HG03103 (cell line): ENCODE data around the gene DMAC2L.

Experiments used
- ATAC-seq: cut with Tn5 transposase; IDR thresholded peaks from one replicate; pipeline ENCODE4 v1.9.1; 2021; ENCODE audit warnings: low read depth; ENCODE audit not compliant: unreplicated experiment

Gene DMAC2L

DNA sequence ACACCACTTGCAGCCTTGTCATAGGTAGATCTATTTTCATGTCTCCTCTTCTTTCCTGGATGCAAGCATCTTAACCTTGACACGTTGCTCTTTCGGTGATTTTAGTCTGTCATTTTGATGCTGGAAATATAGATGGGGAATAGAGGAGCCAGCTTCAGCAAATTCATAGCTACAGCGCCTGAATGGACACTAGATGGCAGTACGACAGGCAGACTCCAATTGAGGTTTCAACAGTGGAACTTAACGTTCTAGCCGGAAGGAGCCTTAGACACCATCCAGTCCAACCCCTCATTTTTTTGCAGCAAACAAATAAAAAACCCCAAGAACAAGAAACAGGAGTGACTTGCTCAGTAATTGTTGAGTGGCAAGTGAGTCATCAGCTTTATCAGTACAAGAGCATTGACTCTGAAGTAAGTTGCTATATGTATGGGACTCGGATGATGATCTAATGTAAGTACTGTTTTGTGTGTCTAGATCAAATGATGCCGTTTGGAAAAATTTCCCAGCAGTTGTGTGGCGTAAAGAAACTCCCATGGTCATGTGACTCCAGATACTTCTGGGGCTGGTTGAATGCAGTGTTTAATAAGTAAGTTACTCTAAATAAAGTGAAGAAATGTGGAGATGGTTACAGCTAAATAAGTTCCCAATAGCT, 9.0 kb downstream of the DMAC2L start:
- peak; percentile 87 for ATAC-seq

DNA sequence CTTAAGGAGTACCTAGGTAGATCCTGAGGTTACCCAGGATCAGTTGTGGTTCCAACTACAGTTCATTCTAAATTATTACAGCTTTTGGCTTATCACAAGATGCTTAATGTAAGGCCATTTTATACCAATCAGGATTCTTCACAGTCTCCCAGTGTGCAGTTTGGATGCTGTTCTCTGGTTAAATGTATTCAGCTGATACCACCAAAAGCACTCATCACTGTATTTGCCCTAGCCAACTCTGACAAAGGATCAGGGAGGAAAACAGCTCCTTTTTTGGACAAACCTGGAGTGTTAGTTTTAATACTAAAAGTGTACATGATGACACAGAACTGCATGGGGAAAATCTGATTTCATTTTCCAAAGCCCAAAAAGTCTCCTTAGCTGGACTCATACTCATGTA, 19.5 kb downstream of the DMAC2L start:
- ATAC-seq, result no peak

DNA sequence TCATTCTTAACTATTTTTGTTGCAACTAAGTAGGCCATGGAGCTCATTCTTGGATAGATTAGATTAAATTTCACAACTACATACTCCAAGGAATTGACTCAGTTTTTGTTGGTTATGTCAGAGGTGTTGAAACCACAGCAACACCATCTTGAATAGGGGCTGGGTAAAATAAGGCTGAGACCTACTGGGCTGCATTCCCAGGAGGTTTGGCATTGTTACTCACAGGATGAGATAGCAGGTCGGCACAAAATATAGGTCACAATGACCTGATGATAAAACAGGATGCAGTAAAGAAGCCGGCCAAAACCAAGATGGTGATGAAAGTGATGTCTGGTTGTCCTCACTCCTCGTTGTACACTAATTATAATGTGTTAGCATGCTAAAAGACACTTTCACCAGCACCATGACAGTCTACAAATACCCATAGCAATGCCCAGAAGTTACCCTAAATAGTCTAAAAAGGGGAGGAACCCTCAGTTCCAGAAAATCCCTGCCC, 20.9 kb downstream of the DMAC2L start:
- no peak for ATAC-seq

DNA sequence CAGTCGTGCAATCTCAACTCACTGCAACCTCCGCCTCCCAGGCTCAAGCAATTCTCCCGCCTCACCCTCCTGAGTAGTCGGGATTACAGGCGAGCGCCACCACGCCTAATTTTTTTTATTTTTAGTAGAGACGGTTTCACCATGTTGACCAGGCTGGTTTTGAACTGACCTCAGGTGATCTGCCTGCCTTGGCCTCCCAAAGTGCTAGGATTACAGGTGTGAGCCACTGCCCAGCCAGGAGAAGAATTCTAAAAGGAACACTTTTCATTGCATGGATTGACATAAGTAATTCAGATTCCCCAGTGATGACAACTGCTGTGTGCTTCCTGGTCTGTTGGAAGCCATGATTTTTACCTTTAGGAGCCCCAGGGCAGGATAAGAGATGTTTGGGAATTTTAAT, 22.1 kb downstream of the DMAC2L start:
- no peak for ATAC-seq

DNA sequence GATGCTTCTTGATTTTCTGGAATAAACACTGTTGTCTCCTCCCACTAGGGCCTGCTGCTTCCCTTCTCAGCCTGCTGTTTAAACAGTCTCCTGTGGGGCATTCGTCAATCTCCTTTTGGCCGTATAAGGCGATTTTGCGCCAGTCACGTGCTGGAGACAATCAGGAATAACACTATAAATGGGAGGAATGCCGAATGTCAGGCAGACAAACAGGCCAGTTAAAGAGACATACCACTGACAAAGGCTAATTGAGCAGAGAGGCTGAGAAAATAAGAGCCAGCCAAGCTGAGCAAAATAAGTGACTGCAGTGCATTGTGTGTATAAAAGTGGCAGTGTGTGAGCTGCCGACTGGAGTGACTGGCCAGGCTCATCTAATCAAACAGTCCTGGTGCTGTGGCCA, 23.3 kb downstream of the DMAC2L start:
- ATAC-seq, result no peak

DNA sequence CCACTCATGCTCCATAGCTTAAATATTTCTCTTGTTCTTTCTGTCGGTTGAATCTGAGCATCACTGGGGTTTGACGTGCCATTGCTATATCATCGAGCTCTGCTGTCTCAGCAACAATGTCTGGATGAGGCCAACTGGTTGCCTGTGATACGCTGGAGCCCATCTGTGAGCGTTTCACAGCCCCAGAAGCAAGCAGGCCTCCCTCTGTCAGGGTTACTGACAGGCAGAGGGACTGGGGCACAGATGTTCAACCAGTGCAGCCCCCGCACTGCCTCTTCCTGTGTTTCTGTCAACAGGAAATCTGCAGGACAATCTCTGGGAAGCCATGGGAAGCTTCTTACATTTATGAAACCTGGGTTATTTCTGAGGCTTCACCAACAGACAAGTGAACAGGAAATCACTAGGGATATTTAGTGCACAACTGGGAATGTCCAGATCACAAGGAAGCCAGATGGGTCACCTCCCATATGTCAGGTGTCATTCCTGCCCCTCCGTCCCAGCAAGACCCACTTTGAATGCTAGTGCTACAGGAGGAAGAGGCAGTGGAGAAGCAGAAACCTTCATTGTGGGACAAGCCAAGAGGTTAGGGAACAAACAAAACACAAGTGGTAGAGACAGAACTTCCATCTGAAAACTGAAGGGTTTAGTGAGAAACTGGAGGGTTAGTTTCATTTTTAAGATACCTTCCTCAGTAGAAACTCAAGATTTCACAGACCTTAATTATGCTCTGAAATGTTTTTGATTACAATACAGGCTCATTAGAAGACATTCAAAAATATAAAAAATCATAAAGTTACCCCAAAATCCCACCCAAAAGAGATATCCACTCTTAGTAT, 24.1 kb downstream of the DMAC2L start:
- ATAC-seq, result no peak

DNA sequence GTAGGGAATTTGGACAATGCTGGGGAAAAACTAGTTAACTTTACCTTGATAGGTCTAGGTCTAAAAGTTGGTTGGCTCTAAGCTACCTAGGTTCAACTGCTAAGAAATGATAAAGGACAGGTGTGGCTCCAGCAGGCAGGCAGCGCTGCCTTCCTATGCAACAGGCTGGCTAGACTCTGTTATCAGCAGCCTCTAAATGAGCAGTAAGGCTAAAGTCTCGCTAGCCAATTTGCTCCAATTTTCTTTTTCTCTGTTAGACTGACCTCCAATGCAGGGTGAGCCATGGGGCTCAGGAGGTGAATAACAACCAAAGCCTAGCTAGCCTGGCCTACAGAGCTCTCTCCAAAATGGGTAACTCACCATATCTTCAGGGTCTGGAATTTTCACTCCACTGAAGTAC, 26.5 kb downstream of the DMAC2L start:
- no peak for ATAC-seq

DNA sequence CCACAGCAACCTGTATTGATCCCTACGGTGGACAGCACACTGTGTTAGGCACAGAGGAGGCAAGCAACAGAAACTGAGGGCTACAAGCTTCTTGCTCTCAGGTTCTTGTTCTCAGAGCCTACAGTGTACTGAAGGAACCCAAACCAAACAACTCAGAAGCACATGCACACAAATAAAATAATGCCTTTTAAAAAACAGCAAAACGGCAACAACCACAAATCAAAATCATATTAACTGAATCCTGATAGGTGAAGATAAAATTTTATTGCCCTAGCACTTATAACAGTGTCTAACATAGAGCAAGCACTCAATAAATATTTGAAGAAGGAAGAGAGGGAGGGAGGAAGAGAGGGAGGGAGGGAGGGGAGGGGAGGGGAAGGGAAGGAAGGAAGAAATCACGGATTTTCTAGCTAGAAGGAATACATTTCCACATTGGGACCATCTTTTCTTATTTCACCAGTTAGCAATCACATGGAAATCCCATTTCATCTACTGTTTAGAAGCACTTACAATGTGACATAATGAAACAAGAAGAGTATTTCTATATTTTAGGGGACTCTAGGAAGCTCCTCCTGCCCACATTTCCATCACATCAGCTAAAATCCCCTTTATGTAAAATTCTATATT, 27.2 kb downstream of the DMAC2L start:
- ATAC-seq, result no peak

DNA sequence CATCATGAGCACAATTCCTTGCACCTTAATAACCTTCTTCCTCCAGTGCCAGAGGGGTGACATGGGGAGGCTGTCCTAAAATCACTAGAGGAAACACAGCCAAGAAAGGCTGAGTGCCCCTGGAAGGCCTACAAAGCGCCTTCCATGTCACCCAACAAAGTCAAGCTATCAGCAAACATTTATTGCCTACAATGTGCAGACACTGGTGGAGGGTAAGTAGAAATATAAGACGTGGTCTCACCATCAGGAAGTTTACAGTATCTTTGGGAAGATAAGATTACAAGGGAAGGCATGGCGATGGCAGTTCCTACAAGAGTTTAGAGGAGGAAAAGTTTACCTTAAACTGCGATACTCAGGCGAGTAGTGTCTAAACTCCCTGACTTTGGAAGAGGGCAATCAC, 27.9 kb downstream of the DMAC2L start:
- ATAC-seq, result no peak

DNA sequence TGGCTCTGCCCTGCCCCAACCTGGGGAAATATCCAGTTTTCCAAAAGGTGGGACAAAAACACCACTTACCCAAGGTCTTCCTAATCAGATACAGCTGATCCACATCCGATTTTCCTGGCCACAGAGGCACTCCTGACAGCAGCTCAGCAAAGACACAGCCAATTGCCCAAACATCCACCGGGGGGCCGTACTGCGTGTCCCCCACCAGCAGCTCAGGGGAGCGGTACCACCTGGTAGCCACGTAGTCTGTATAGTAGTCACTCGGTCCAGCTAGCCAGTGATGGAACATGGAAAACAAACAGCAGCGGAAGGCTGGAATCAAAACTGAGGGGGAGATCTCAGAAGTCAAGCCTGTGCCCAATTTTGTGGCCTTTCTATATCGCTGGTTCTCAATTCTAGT, 28.8 kb downstream of the DMAC2L start:
- ATAC-seq, result no peak

DNA sequence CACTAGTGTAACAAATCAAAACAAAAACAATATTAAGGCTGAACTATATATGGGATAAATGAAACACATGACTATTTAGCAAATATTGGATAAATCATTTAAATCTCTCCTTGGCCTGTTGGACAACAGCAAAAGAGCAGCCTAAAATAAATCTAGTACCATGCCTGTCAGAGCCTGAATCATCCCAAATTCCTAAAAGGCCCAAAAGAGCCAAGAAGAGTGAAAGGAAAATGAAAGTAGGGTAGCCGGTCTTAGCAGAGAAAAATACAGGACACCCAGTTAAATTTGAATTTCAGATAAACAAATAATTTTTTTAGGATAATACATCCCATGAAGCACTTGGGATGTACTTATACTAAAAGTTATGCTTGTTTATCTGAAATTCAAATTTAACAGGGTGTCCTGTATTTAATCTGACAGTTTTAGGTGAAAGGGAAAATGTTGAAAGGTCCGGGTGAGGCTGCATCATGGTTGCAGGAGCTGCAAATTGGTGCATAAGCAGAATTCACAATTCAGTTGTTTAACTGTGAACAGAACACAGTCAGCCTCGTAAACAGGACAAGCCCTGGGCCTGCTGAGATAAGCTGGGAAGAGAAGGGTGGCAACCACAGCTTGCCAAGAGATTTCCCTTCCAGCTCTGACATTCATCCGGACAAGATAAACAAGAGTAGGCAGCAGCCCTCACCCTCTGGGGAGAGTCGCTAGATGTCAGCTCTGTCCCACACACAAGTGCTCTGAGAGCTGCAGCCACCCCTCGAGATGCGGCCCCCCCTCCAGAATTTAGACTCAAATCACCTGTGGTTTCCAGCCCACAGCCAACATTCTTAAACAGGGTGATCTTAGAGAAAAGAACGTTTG, 30.3 kb downstream of the DMAC2L start:
- ATAC-seq, result peak; percentile 59

DNA sequence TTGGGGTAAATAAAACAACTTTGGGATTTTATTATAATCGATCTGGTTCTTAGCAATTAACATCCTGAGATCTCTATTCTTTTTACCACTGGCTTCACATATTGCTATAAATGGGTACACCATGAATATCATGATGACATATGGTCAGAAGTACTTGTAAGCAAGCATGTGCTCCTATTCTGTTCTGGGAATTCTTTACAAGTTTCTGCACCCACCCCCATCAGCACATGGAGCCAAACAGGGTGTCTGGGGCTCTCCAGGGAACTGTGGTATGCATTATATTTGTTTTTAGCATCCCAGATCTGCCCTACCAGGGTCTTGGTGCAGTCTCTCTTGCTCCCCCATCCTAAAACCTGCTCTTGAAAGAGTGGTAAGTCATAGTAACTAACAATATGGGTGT, 31.3 kb downstream of the DMAC2L start:
- no peak for ATAC-seq

DNA sequence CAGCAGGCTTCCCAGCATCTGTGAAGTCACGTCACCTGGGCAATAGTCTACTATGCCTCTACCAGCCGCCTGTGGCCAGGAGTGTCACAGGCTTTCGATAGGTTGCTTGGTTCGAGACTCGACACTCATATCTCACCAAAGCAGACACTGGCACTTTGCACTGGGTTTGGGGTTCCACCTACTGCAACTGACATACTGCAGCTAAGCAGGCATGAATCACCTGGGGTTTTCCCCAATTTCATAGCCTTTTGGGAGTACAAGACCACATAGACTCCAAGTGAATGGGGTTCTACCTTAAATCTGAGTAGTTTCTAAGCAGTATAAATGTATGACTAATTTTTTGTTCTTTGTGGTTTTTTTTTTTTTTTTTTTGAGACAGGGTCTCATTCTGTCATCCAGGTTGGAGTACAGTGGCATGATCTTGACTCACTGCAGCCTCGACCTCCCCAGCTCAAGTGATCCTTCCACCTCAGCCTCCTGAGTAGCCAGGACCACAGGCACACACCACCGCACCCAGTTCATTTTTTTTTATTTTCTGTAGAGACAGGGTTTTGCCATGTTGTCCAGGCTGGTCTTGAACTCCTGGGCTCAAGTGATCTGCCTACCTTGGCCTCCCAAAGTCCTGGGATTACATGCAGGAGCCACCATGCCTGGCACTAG, 32.1 kb downstream of the DMAC2L start:
- ATAC-seq, result peak; percentile 52

DNA sequence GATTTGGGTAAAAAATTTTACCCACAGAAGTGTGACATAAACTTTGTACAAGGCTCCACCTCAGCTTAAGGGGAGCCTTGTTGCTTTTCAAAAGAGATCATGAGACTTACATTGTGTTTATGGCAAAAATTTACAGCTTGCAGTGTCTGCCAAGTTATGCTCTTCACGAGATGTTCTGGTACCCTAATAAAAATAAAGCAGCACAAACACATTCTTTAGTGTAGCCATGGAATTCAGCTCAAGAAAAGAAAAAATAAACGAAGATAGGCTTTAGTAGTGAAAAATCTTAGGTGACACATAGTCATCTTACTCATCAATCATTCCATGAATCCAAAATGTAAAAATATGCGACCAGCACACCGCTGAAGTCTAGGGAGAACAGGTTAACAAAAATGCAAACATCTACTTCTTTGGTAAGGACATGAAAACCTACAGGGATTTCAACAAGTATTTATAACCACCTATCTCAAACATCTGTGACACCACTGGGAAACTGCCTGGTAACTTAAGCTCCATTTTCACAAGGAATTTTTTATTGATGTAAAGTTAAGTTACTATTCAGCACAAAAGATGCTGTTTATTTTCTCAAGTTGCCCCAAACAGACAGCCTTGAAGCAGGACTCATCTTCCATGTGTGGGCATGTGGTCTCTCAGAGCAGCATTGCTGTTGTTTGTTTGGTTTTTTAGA, 32.9 kb downstream of the DMAC2L start:
- ATAC-seq, result no peak

DNA sequence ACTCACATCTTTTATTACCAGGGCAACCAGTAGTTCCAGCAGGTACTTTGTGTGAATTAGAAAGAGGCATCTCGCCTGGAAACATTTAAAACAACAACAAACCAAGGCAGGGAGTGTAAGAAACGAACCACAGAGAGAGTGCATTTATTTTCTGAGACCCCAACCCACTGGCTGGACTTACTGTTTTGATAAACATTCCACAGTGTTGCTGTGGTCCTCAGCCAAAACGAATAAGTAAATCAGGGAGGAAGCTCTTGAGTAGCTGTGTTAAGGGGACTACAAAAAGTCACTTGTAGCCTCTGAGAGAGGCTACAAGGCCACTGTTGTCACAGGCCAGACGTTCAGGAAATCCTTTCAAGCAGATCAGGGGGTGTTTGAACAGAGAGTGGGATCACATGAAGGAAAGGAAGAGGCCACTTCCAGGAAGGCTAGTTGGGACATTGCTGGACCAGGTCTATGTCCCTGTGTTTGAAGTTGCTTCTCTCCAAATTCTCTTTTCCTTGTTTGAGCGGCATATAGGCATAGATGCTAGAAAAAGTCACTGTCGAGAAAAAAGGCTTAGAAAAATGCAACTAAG, 33.8 kb downstream of the DMAC2L start:
- ATAC-seq, result no peak

DNA sequence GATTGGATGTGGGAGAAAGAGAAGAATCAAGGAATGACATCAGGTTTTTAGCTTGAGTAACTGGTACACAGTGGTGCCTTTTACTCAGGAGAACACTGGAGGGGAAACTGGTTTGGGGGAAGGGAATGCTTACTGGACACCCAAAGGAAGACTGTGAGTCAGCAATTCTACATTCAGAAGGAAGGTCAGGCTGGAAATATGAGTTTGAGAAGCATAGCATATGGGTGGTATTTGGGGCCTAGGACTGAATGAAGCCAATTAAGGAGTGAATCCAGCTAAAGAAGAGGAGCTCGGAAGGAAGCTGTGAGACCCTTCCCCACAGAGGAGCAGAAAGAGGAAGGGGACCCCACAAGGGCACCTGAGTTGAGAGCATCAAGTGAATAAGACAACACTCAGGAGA, 35.4 kb downstream of the DMAC2L start:
- ATAC-seq, result no peak

DNA sequence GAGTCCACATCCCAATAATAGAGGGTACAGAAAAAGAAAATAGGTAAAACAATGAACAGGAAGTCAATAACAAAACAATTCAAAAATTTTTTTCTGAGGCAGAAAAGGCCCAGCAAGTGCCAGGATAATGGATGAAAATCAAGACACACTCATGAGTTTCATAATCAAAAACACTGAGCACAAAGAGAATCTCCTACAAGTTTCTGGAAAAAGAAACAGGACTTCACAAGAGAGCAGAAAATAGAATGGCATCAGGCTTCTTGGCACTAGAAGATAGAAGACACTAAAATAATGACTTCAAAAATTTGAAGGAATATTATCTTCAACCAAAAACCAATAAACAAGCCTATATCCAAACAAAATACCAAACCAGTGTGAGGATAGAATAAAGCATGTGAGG, 36.8 kb downstream of the DMAC2L start:
- no peak for ATAC-seq

DNA sequence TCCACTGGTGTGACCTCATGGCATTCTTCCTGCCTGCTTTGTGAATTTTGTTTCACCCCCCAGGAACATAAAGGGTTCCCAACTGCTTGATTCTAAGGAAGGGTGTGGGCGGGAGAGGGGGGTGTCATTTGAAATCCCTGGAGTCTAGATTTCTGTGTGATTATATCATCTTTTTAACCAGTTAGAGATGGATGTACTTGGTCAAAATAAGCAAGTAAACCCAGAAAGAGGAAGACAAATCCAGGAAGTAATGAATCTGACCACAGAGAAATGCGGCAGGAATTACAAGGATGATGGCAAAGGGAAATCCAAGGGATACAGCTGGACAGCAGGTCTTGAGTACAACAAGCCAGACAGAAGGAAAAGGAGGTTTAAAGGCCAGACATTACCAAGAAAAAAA, 38.9 kb downstream of the DMAC2L start:
- ATAC-seq, result no peak

DNA sequence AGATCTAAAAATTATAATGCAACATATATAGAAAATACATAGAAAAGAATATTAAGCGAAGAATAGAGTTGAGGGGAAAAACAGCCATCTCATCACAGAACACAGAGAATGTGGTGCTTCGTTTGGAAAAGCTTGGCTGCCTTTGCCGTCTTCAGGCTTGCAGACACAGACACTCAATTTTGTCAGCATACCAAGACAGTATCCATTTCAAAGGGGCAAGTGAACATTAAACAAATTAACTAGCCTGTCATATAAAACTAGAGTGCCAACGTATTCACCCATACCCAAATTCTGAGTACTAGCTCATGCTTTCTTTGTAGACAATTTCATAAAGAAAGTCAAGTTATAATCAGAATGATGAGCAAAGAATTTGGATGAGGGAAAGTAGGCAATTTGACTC, 40.5 kb downstream of the DMAC2L start:
- no peak for ATAC-seq
